ENCODE measurements around the gene DOHH.

Gene DOHH

GRCh38 chr19:3523361-3524077 lies 23.0 kb upstream of the DOHH start:
- TF ChIP-seq TAF1 (IDR thresholded peaks at IDR 0.05; ENCODE audit: borderline replicate concordance, low read depth, low read length) (no peak), POLR2AphosphoS5 (IDR thresholded peaks at IDR 0.05; ENCODE audit: low read depth, low read length) (no peak), POLR2A (IDR thresholded peaks at IDR 0.05; ENCODE audit: low read depth, low read length) (no peak)
- FAIRE-seq (no peak), DNase-seq (ENCODE audit: insufficient read length) (no peak)

GRCh38 chr19:3522421-3523360 lies 22.2 kb upstream of the DOHH start:
- FAIRE-seq (no peak), DNase-seq (ENCODE audit: insufficient read length) (no peak)
- TF ChIP-seq POLR2A (IDR thresholded peaks at IDR 0.05; ENCODE audit: low read depth, low read length) (no peak), TAF1 (IDR thresholded peaks at IDR 0.05; ENCODE audit: borderline replicate concordance, low read depth, low read length) (no peak), POLR2AphosphoS5 (IDR thresholded peaks at IDR 0.05; ENCODE audit: low read depth, low read length) (no peak)

DNA sequence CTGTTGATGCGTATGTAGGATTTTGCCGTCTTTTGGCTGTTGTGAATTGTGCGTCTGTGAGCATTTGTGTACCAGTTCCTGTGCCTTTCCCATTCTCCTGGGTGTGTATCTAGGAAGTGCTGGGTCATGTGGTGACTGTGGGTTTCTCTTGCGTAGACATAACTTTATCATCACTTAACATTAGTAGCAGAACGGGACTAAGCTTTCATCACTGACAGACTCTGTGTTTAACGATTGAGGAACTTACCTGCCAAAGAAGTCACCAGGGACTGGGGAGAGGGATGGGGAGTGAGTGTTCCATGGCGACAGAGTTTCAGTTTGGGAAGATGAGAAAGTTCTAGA lies 20.6 kb upstream of the DOHH start:
- DNase-seq (ENCODE audit: insufficient read length) = no peak
- no peak for FAIRE-seq
- TF ChIP-seq POLR2A (IDR thresholded peaks at IDR 0.05; ENCODE audit: low read depth, low read length) = no peak
- no peak for TF ChIP-seq POLR2AphosphoS5 (IDR thresholded peaks at IDR 0.05; ENCODE audit: low read depth, low read length)
- no peak for TF ChIP-seq TAF1 (IDR thresholded peaks at IDR 0.05; ENCODE audit: borderline replicate concordance, low read depth, low read length)

DNA sequence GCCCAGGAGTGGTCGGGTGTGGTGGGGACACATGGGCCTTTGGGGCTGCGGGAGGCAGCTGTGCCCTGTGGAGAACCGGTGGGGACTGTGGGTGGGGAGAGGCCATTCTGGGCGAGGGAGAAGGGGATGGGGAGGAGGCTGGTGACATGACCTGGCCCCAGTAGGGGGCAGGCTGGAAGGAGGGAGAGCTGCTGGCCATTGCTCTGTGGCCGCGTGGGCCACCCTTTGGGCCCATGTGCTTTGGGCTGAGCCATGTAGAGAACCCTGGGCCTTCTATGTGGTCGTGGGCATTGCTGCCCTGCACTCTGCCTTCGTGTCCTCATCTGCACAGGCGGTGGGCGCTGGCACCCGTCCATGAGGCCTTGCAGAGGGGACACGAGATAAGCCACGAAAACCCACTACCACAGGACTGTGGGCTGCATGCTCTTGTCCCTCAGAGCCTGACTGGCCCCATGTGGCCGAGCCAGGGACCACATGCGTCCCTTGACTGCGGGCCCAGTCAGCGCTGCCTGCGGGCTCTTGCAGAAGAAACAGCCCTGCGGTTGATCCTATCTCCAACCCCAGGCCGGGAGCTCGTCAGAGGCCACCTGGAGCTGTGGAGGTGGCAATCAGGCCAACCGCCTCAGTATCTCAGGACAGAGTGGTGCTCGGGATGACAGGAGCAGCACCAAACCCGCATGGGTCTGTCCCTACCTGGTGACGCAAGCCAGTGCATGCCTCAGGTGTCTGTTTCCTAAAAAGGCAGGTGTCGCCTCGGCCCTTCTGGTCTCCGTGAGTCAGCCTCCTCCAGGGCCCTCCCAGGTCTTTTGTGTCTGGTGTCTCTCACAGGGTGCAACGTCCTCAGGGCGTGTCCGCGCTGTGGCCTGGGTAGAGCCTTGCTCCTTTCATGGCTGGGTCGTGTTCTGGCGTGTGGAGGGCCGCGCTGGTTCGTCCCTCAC lies 20.0 kb upstream of the DOHH start:
- TF ChIP-seq TAF1 (IDR thresholded peaks at IDR 0.05; ENCODE audit: borderline replicate concordance, low read depth, low read length) (no peak), POLR2AphosphoS5 (IDR thresholded peaks at IDR 0.05; ENCODE audit: low read depth, low read length) (no peak), POLR2A (IDR thresholded peaks at IDR 0.05; ENCODE audit: low read depth, low read length) (no peak)
- DNase-seq (ENCODE audit: insufficient read length) = no peak
- FAIRE-seq = no peak

DNA sequence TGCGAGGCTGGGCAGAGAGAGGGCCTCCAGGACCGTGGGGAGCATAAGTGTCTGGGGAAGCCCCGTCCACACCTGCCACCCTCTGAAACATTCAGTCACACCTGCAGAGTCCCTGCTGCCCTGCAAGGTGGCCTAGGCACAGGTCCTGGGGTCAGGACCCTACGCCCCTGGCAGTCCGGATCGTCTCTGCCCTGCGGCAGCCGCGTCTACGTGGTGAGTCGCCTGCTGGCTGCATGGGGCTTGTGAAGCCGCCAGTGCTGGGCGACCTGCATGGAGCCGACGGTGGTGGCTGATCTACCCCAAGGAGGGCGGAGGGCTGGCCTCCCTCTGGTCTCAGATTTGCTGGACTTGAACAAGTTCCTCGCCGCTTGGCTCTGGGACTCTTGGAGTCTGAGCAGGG lies 18.7 kb upstream of the DOHH start:
- no peak for TF ChIP-seq POLR2A (IDR thresholded peaks at IDR 0.05; ENCODE audit: low read depth, low read length)
- TF ChIP-seq TAF1 (IDR thresholded peaks at IDR 0.05; ENCODE audit: borderline replicate concordance, low read depth, low read length) = no peak
- TF ChIP-seq POLR2AphosphoS5 (IDR thresholded peaks at IDR 0.05; ENCODE audit: low read depth, low read length) = no peak
- DNase-seq (ENCODE audit: insufficient read length) (no peak), FAIRE-seq (no peak)

GRCh38 chr19:3518659-3519058 lies 18.2 kb upstream of the DOHH start:
- FAIRE-seq (no peak), DNase-seq (ENCODE audit: insufficient read length) (no peak)
- TF ChIP-seq POLR2A (IDR thresholded peaks at IDR 0.05; ENCODE audit: low read depth, low read length) = no peak
- TF ChIP-seq POLR2AphosphoS5 (IDR thresholded peaks at IDR 0.05; ENCODE audit: low read depth, low read length) = no peak
- no peak for TF ChIP-seq TAF1 (IDR thresholded peaks at IDR 0.05; ENCODE audit: borderline replicate concordance, low read depth, low read length)

DNA sequence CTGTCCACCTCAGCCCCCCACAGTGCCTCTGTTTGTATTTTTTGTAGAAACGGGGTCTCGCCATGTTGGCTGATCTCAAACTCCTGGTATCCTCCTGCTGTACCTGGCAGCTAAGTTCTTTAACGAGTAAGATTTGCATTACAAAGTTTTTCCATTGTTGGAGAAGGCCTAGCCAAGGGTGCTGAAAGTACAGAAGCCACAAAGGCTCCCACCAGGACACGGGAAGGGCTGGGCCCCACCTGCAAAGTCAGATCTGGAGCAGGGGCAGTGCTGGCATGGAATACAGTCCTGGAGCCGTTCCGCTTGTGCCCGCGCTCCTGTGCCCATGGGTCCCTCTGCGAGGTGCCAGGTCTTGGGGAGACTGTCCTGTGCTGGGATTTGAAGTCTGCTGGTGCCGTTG lies 17.8 kb upstream of the DOHH start:
- FAIRE-seq = no peak
- TF ChIP-seq POLR2AphosphoS5 (IDR thresholded peaks at IDR 0.05; ENCODE audit: low read depth, low read length) = no peak
- TF ChIP-seq POLR2A (IDR thresholded peaks at IDR 0.05; ENCODE audit: low read depth, low read length) = no peak
- no peak for TF ChIP-seq TAF1 (IDR thresholded peaks at IDR 0.05; ENCODE audit: borderline replicate concordance, low read depth, low read length)
- no peak for DNase-seq (ENCODE audit: insufficient read length)

GRCh38 chr19:3517638-3518037 lies 17.2 kb upstream of the DOHH start:
- no peak for FAIRE-seq
- TF ChIP-seq TAF1 (IDR thresholded peaks at IDR 0.05; ENCODE audit: borderline replicate concordance, low read depth, low read length) (no peak), POLR2AphosphoS5 (IDR thresholded peaks at IDR 0.05; ENCODE audit: low read depth, low read length) (no peak), POLR2A (IDR thresholded peaks at IDR 0.05; ENCODE audit: low read depth, low read length) (no peak)
- no peak for DNase-seq (ENCODE audit: insufficient read length)

DNA sequence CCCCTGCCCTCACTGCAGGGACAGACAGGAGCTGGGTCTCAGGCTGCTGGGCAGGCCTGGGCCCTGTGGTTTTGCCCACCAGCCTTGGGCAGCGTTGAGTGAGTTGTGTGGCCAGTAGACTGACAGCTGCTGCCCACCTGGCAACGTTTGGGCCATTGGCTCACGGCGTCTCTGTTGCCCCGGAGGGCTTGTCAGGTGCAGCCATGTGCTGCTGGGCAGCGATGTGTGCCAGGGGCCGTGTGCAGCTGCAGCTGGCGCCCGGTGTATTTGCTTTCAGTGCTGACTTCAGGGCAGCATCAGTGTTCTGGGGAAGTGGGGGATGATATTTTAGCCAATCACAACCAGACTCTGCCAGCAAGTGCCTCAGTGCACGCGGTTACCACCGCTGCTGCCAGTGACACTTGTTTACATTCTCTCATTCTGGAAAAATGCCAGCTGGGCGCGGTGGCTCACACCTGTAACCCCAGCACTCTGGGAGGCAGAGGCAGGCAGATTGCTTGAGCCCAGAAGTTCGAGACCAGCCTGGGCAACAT lies 16.3 kb upstream of the DOHH start:
- DNase-seq (ENCODE audit: insufficient read length) = no peak
- FAIRE-seq = no peak
- TF ChIP-seq TAF1 (IDR thresholded peaks at IDR 0.05; ENCODE audit: borderline replicate concordance, low read depth, low read length) (no peak), POLR2AphosphoS5 (IDR thresholded peaks at IDR 0.05; ENCODE audit: low read depth, low read length) (no peak), POLR2A (IDR thresholded peaks at IDR 0.05; ENCODE audit: low read depth, low read length) (no peak)

GRCh38 chr19:3515891-3516422 lies 15.5 kb upstream of the DOHH start:
- no peak for FAIRE-seq

More at GRCh38 chr19:3515891-3516422, 15.5 kb upstream of the DOHH start:
- no peak for TF ChIP-seq POLR2A (IDR thresholded peaks at IDR 0.05; ENCODE audit: low read depth, low read length)
- TF ChIP-seq TAF1 (IDR thresholded peaks at IDR 0.05; ENCODE audit: borderline replicate concordance, low read depth, low read length) = no peak
- no peak for TF ChIP-seq POLR2AphosphoS5 (IDR thresholded peaks at IDR 0.05; ENCODE audit: low read depth, low read length)
- no peak for DNase-seq (ENCODE audit: insufficient read length)

All from GM12892 (cell line).